Stimulated activated CD8-positive, alpha-beta memory T cell treated with anti-CD3 and anti-CD28 coated beads, Interleukin-15, amount 100 ng/mL, for 24 hours (primary cell): ENCODE results near the gene ZFYVE28.

ENCODE experiments used
- DNase-seq: peaks from one replicate; pipeline ENCODE4 v3.0.0-alpha.2; 2020; ENCODE audit warnings: low read depth

ZFYVE28 gene

DNA sequence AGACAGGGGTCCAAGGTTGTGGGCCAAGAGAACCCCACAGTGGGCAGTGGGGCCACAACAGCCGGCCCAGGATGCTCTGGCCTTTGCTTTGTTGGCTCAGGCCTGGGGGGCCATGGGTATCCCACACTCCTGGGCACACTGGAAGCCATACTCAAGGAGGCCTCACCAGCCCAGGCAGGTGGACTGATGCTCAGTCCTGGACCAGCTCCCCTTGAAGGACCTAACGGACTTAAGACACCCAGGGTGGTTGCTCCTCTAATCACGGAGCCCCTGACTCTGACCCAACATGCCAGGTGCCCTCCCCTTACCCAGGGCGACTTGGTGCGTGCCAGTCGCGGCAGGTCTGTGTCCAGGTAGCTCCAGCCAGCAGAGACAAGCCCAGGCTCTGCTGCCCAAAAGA lies 50.8 kb downstream of the ZFYVE28 start:
- no peak for DNase-seq

DNA sequence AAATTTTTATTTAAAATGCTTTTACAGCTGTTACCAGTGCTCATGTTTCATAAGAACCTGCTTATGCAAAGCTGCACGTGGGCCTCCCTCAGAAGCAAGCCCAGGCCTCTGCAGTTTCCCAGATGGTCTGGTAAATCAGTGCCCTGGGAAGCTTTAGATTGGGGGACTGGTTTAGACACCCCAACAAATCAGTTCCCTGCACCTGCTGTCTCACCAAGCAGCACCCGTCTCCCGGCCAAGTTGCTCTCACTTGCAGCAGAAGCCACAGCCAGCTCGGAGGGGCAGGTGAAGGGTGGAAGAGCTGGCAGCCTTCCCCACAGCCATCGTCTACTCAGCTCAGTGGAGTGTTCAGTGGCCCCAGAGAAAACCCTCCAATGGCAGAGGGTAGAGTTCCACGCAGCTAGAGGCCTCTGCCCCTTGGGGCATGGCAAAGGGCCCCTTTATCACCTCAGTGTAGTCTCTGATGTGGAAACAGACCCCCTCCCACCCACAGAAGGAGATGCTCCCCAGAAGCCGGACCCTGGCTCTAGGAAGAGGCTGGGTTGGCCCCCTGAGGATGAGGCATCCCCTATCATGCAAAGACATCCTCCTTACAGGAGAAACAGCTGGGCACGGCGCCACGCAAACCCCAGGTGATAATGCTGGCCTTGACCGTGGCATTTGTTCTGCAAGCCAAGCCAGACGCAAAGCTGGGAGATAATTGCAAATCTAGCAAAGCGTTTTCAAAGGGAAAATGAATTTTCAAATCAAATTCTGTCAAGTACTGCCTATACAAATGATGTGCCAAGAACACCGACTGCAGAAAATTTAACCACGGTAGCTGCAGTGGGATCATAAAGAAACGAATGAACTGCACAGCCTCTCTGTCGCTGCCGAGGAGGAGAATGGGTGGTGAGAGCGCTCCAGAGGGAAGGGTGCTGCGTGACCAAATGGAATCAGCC lies 51.9 kb downstream of the ZFYVE28 start:
- no peak for DNase-seq

- DNase-seq: no peak
Observed at GRCh38 chr4:2365913-2366210, 52.6 kb downstream of the ZFYVE28 start.

GRCh38 chr4:2365054-2365912 lies 53.2 kb downstream of the ZFYVE28 start:
- no peak for DNase-seq

DNA sequence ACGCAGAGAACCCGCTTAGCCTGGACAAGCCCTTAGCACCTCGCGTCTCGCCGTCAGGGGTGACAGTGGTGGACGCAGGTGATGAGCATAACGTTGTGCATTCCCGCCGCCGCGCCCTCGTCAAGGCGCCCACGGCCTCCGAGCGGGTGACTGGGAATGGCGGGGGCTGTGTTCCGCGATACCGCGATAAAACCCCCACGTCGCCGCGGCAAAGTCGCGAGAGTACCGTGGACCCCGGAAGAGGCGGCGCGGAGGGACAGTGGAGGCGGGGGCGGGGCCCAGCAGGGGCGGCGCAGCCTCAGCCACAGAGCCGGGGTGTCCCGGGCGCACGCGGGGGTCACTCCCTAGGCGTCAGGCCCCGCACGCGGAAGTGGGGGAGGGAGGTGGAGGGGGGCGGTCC lies 53.8 kb downstream of the ZFYVE28 start:
- peak; percentile 17 for DNase-seq

- no peak for DNase-seq
Observed at GRCh38 chr4:2363951-2364653, 54.3 kb downstream of the ZFYVE28 start.

DNA sequence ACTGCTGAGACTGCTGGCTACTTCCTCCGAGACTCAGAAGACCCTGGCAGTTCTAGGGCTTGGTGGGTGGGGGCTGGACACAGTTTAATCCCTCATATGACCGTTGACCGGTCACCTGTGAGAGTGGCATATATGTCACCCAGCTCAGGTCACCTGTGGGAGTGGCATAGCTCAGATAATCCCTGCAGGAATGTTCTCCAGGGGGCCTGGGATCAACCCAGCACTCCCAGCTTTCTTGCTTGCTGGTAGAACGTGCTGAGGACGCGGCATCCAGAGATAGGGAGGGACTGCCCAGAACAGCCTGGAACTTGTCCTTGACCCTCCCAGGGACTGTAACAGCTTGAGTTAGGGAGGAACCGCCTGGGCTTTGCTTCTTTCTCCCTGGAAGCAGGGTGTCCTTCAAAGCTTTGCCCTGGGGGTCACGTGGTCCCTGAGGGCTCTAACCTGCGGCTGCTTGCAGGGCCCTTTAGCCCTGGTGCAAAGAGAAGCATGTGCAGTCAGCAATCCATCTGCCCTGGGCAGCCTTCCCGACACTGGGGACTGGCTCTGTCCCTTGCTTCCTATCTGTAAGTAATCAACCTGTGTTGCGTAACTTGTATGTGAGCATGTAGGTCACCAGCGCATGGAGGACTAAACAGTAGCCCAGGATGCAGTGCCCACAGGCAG lies 55.3 kb downstream of the ZFYVE28 start:
- DNase-seq: no peak

GRCh38 chr4:2362266-2363055 lies 56.0 kb downstream of the ZFYVE28 start:
- DNase-seq: no peak

DNA sequence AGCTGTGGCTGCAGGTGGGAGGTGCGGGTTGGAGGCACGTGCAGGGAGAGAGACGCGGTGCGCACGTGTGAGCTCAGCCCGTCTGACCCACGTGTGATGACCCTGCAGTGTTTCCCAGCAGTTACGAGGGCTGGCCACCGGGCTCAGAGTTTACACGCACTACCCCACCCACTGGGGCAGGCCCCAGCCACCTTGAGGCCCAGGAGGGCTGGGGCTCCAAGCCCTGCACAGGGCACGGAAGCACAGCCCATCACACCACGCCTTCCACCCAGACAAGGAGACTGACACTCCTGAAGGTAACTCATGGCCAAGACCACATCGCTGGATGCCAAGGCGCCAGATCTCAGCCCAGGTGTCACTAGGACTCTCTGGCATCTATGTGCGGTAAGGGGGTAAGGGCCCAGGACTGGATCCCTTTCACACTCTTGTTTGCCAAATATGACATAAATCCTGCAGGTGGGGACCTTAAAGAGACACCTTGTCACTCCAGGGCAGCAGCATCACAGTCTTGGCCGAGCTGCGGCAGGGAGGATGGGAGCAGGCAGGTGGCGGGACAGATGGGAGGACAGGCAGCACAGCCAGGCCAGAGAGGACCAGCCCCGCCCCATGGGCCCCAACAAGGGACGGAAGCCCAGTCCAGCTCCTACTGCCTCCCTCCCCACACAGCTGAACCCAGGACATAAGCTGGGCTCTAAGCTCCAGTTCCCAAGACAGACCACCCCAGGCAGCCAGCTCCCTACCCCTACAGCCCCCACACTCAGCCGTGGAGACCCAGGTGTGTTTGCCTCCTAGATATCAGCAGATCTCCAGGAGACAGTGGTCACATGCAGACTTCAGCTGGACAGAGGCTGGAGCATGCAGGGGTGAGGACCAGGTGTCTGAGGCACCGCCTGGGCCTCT lies 56.8 kb downstream of the ZFYVE28 start:
- DNase-seq: no peak

DNA sequence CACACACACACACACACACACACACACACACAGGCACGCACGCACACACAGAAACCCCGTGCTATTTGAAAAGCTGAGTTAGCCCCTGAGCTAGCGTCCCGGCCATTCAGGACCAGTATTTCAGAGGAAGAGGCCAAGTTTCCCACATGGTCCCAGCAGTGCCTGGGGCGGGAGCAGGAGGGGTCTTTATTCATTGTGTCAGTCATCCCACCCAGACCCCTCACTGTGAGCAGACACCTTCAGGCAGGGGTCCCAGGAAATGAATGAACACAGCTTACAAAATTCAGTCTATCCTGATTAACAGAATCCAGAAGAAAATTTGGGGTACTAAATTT lies 58.1 kb downstream of the ZFYVE28 start:
- DNase-seq: no peak

GRCh38 chr4:2359591-2360395 lies 58.7 kb downstream of the ZFYVE28 start:
- no peak for DNase-seq

- DNase-seq: no peak
Observed at GRCh38 chr4:2357821-2358745, 60.4 kb downstream of the ZFYVE28 start.

DNA sequence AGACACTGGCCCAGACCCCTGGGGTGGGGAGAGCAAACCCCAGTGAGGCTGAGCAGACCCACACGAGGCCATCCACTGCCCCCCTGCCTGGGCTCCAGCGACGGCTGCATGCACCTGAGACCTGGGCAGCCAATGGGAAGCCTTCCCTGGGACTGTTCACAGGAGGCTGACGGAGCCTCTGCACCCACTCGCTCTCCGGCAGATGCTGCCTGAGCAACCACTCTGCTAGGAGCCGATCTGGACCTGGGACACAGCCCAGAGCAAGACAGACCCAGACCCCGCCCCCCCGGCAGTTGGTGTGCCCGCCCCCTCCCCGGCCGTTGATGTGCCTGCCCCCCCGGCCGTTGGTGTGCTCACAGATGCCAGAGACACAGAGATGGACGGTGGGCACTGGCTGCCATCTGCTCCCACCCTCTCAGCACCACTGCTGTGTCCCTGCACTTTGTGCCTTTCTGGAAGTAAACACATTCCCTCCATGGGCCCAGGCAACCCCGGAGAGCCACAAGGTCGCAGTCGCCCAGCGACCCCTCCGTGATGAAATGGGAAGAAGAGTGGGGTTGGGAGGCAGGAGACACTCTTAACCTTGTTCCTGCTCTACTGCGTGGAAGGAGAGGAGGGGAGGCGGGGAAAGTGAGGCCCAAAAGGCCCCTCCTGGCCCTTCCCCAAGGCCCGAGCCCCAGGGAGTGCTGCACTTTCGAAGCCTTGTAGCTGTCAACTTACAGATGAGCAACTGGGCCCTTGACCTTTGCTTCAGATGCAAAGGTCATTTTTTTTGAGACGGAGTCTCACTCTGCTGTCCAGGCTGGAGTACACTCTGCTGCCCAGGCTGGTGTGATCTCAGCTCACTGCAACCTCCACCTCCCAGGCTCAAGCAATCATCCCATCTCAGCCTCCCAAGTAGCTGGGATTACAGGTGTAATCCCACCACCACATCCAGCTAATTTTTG lies 62.0 kb downstream of the ZFYVE28 start:
- DNase-seq: no peak

DNA sequence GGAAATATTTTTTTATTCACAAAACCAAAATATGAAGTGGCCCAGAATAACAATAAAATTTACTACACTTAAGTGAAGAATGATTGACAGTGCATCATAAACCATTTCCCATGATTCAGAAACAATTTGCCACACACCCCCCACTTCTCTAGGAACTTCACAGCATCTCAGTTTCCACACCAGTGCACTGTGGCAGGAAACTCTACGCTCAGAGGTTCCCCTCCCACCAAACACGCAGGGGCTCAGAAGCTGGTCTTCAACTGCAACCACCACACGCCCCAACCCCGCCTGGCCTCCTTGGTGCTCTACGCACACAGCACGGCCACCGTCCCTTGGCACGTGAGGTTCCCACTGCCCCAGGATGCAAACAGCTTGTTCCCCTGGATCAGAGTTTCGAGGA lies 63.7 kb downstream of the ZFYVE28 start:
- DNase-seq: no peak

DNA sequence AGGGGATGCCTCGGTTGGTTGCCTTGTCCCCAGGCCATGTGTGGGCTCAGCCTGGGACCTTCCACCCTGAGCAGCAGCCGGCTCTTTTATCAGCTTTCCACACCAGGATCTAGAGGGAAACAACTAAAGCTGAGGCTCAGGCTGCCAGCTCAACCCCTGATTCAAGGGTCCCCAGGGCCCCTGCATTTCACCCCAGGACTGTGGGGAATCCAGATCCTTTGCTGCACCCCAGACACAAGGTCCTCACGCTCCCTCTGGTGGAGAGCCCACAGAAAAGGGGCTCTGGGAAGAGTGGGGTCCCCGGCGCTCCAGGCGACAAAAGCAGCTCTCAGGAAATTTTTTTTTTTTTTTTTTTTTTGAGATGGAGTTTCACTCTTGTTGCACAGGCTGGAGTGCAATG lies 64.3 kb downstream of the ZFYVE28 start:
- DNase-seq: no peak

DNA sequence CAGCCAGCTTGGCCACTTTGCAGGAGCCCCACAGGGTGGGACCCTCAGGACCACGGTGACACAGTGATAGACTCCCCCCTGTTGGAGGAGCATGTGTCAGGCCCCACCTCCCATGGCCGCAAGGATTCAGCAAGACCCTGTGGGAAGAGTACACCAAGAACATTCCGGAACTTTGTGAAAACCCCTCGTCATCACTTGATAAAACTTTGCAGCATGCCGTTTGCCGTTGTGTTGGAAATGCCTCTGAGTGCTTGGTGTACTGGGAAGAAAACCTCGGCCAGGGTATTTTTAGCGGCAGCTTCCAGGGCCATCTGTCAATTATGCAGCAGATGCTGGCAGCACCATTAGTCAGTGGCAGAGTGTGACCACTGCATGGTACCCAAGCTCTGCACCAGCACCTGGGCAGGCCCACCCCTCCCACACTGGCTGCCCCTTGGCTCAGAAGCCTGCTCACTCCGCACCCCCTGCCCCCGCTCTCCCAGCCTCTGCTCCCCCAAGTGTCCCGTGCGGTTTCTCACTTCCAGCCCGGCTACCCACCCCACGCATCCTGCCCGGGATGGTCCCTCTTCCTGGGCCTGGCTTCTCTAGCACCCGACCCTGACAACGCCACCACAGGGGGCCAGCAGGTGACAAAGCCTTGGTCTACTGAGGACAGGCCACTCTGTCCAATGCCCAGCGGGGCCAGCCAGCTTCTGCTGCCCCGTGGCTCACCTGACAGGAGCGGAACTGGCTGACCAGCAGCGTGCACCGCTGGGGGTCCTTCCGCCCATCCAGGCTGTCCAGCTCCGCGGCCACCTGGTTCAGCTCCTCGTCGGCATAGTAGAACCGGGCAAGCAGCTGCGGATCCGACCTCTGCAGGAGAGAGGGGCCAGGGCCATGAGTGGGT lies 65.0 kb downstream of the ZFYVE28 start:
- no peak for DNase-seq
